NOMO-1 treated with dmso at 0.1 percent for 144 hours (cell line): ENCODE measurements around the gene STAU1.
"Not testable (repeated sequence)": the region's sequence is repeated elsewhere in the genome, so short reads cannot be mapped to it uniquely, and the experiment has no call there.

ENCODE experiments used
- DNase-seq: peaks from one replicate; lab custom pipeline; 2025; ENCODE audit not compliant: unreplicated experiment; lab: John Stamatoyannopoulos, UW

Gene STAU1

DNA sequence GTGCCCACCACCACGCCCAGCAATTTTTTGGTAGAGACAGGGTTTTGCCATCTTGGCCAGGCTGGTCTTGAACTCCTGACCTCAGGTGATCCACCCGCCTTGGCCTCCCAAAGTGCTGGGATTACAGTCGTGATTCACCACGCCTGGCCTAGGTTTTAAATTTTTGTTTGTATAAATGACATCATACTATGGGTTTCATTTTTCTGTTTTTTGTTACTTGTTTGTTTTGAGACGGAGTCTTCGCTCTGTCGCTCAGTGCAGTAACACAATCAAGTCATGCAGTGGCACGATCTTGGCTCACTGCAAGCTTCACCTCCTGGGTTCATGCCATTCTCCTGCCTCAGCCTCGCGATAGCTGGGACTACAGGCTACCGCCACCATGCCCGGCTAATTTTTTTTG lies 105.8 kb downstream of the STAU1 start:
- not testable (repeated sequence) for DNase-seq

DNA sequence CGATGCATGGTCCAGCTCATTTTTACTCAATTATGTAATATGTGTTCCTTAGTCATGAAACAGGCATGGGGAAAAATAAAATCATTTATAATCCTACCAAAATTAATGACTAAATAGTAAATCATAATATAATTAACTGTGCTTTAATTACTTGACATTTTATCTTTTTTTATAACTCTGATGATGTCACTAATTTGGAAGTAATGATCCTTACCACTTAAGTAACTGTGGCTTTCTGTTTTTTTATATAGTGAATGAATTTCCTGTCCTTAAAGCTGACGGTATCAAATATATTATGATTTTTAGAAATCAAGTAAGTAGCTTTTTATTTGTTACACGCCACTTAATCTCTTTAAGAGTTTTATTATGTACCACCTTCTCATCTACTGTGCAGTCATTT lies 109.8 kb downstream of the STAU1 start:
- DNase-seq = no peak

DNA sequence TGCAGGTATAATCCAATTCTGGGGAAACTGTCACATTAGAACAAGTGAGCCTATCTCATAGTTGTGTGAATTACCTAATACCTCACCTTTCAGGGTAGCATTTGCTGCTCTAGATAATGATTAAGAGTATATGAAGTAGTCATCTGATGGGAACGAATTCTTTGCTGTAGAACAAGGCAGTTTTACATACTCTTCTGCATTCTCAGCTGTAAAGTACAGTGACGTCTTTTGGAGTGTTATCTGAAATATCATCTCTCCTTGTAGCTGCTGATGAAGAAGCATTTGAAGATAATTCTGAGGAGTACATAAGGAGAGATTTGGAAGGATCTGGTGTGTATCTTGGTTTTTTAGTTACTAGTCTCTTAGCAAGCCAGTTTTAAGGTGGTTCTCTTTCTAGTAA lies 113.6 kb downstream of the STAU1 start:
- DNase-seq = no peak
